ENCODE results near the gene DNAAF1.

DNAAF1 gene

GRCh38 chr16:84161801-84162200 is 16.7 kb downstream of the DNAAF1 start:
- no peak for DNase-seq

- no peak for DNase-seq
Observed at GRCh38 chr16:84165746-84166145, 20.6 kb downstream of the DNAAF1 start.

GRCh38 chr16:84166796-84167695 is 21.9 kb downstream of the DNAAF1 start:
- no peak for DNase-seq

- DNase-seq: no peak
Observed at GRCh38 chr16:84169765-84170310, 24.7 kb downstream of the DNAAF1 start.

DNA sequence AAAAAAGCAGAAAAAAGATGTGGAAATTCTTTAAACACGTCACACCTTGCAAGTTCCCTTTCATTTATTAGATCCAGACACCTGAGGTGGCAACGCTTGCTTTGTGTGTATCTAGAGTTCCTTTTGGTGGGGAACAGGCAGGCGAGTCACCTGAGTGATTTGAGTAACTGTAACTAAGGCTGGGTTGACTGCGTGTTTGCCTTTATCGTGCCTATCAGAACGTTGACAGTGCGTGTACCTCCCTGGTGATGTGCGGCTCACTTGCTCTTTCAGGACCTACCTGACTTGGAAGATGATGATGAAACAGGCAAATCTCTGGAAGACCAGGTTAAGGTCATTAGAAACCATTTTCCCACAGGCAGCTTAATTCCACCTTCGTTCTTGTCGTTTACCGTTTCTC is 29.3 kb downstream of the DNAAF1 start:
- DNase-seq: no peak

- no peak for DNase-seq
Observed at GRCh38 chr16:84175350-84176081, 30.4 kb downstream of the DNAAF1 start.

DNA sequence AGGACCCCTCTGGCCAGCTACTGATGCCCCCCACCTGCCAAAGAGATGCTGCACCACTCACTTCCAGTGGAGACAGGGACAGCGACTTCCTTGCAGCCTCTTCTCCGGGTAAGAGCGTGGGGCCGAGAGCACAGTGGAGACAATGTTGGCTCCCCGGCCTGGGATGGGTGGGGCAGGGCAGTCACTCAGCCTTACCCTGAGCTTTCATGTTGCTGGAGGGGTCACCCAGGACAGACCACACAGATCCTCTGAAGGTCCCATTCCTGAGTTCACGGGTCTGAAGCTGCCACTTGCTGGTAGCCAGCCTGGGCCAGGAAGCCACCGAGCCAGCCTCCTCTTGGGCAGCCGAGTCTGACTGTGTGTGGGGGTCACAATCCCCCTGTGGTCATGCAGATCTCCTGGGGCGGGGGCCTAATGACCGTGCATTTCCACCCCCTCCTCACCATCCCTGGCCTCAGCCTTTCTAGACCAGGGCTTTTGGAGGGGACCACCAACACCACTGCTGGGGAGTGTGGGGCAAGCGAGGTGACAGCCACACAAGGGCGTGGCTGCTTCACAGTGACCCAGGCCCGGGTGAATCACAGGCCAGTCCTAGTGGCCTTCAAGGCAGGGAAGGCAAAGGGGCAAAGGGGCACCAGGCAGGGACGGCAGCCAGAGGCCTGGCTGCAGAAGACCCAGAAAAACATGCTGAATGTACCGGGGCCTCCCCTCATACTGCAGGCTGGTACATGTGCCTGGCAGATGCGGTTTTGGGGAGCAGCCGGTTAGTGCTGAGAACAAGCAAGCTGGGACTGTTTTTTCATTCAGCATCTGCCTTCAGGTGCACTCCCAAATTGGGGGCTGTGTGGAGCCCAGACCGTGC is 31.3 kb downstream of the DNAAF1 start:
- no peak for DNase-seq

GRCh38 chr16:84177741-84178073 is 32.6 kb downstream of the DNAAF1 start:
- no peak for DNase-seq

- DNase-seq: no peak
Observed at GRCh38 chr16:84178146-84178765, 33.1 kb downstream of the DNAAF1 start.

DNA sequence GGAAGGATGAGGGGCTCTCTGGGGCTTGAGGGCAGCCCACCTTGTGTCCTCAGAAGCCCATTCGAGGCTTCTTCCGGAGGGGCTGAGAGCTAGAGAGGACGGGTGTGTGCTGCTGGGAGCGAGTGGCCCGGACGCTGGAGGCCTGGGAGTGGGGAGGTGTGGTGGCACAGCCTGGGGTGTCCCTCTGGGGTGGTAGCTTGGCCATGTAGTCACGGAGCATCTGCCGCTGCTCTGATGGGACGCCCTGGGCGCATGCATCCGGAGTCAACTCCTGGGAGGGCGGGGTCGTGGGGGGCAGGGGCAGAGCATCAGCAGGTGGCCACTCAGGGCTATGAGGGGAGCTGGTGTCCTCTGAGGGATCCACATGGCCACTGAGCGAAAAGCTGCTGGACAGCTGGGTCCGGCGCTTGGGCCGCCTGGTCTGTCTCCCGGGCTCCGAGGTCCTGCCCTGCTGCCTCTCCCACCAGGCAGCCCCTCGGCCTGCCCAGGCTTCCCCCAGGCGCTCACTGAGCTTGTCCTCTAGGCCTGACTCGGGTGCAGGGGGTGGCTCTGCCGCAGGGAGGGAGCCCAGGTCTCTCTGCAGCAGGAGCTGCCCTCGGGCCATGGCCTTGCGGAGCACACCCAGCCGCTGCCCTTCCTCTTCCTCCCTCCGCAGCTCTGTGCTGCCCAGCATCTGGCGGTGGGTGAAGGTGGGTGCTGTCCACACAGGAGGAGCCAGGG is 33.9 kb downstream of the DNAAF1 start:
- no peak for DNase-seq

DNA sequence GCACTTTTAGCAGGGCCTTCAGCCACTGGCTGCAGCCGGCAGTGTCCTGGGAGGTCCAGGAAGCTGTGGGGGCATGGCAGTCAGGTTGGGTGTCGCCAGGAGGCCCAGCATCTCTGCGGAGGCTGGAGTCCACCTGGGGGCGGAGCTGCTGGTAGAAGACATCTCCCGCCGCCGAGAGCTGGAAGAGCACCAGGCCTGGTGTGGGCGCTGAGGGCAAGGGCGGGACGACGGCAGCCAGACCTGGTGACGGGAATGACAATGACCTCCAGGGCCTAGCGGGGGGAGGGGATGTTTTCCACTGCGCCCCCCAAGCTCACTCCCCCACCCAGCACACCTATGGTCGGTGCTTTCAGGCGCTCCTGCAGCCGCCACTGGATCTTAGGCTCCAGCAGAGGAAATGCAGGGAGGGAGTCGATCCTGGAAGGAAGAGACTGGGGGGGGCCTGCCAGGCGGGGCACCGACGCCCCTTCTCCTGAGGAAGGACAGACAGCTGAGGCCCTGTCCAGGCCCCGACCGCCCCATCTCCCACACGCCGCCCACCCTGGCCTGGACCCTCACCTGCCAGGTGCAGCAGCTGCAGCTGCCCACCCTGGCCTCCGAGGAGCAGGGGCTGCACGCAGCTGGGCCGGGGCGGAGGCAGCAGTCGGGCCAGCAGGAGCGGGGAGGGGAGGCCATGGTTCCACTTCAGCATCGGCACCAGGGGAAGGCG is 34.7 kb downstream of the DNAAF1 start:
- DNase-seq: no peak

DNA sequence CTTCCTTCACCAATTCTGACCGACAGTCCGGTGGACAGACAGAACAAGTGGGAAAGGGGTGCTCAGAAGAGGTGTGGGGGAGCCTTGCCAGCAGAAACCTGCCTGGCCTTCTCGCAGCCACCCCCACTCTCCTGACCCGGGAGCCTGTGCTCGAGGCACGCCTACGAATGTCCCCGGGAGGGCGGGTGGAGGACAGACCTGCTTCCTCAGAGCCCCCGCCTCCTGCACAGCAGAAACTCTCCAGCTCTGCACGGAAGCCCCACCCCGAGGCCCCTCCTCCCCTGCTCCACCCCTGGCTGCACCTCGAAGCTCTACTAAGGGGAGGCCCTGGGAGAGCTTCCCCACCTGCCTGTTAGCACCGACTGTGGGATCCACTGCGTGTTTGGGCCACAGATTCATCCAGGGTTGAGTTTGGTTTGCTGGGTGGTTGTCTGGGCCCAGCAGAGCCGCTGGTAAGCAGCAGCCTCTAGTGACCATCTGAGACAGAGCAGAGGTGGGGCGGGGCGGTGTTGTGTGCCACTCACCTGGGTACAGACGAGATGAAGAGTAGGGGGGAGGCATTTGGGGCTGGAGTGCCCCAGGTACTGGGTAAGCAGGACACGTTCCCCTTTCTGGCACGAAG is 35.5 kb downstream of the DNAAF1 start:
- DNase-seq: no peak

- DNase-seq: no peak
Observed at GRCh38 chr16:84181144-84181915, 36.2 kb downstream of the DNAAF1 start.

DNA sequence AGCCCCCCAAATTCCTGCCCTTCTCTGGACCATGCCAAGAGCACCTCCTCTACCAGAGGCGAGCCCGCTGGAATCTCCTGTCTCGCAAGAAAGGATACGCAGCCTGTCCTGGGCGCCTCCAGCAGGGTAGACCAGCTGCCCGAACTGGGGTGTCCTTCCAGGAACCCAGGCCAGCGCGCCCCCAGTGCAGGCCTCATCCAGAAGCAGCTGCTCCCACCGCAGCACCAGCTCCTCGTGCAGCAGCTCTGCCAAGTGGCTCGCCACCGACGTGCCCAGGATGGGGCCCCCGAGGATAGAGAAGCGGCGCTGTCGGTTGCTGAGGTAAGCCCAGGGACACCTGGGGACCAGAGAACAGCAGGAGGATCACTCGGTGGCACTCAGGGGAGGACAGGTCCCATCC is 37.0 kb downstream of the DNAAF1 start:
- no peak for DNase-seq

- DNase-seq: no peak
Observed at GRCh38 chr16:84182680-84183571, 37.8 kb downstream of the DNAAF1 start.

DNA sequence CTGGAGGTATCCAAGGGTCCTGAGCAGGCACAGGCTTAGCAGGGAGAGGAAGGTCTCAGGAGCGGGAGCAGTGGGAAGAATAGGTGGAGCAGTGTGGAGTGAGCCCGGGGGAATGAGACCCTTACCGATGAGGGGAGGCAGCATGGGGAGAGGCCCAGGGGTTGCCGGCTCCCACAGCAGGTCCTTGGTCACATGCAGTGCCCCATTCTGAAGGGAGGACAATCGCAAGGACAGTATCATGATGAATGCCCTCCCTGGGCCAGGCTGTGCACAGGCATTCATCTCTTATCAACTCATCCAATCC is 38.4 kb downstream of the DNAAF1 start:
- no peak for DNase-seq

GRCh38 chr16:84183911-84184591 is 38.9 kb downstream of the DNAAF1 start:
- DNase-seq: no peak

DNA sequence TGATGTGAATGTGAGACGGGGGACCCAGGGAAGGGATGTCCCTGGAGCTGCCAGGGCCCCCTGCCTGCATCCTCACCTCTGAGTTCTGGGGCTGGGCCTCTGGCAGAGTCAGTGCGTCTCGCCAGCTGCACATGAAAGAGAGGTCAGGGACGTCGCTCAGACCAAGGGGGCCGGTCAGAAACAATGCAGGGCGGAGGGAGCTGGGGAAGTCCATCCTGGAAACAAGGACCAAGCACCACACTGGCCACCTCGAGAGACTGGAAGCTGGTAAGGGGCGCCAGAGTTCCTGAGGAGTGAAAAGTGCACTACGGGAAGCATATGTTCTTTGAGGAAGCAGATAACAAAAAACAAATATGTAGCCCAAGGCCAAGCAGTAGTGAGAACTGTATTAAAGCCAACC is 39.7 kb downstream of the DNAAF1 start:
- no peak for DNase-seq

Data from NCI-H446 treated with DMSO at 0.1 percent for 48 hours (cell line).